Stimulated activated CD8-positive, alpha-beta memory T cell treated with anti-CD3 and anti-CD28 coated beads, Interleukin-15, amount 100 ng/mL, for 4 hours (primary cell): Measurements from ENCODE around the gene PARD3.

Experiments
- DNase-seq, 2 donors: peaks; one replicate each; pipeline ENCODE4 v3.0.0-alpha.2; 2020; ENCODE audit warnings: low read depth in 2 of 2

Gene PARD3

GRCh38 chr10:34160595-34160994 is 654.5 kb downstream of the PARD3 start:
- DNase-seq, result no peak

- DNase-seq, result no peak
Measured at GRCh38 chr10:34157501-34157900, 657.6 kb downstream of the PARD3 start.

- no peak for DNase-seq
Measured at GRCh38 chr10:34156781-34157425, 658.2 kb downstream of the PARD3 start.

- no peak for DNase-seq
Measured at GRCh38 chr10:34155812-34156211, 659.3 kb downstream of the PARD3 start.

- no peak for DNase-seq
Measured at GRCh38 chr10:34154383-34154900, 660.7 kb downstream of the PARD3 start.

GRCh38 chr10:34153663-34154382 is 661.3 kb downstream of the PARD3 start:
- DNase-seq, result no peak

DNA sequence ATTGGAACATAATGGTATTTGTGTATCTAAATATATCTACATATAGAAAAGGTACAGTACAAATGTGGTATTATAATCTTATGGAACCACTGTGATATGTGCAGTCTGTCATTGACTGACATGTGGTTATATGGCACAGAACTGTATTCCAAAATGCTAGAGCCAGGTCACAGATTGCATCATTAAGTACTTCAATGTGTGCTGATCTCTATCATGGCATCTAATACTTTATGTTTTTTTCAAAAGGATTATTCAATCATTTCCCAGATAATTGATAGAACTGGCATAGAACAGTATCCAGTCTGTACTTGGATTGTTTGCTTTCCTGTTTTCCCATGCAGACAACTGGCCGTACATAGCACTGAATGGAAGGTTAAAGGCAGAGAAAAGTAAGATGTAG is 662.7 kb downstream of the PARD3 start:
- DNase-seq, result no peak

- DNase-seq, result no peak
Measured at GRCh38 chr10:34151931-34152330, 663.2 kb downstream of the PARD3 start.

GRCh38 chr10:34151481-34151880 is 663.6 kb downstream of the PARD3 start:
- no peak for DNase-seq

DNA sequence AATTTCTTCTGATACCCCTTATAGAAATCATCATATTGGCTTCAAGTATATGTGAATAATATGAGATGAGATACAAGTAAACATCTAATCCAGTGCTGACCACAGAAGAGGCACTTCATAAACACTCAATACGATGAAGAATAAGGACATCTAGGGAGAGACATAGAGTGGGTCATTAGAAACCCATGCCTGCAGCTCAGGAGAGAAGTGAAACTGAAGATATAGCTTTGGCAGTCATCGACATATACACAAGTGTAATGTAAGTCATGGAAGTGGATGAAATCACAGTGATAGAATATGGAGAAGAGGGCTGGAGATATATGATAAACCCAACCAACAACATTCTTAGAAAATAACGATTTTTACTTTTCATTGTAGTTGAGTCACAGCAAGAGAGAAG is 665.0 kb downstream of the PARD3 start:
- DNase-seq, result no peak

DNA sequence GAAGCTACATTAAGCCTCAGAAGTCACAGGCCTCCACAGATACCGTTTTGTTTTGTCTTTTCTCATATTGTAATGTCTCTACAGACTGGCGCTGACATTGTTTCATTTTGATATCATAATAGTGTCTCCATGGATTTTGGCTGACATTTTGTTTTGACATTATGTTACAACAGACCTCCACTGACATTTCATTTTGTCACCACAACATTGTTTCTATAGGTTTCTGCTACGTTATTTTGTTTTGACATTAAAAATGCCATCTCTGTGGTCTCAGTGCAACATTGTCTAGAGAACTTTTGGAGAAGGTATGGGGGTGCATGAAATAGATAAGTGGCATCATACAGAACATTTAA is 666.8 kb downstream of the PARD3 start:
- no peak for DNase-seq

- no peak for DNase-seq
Measured at GRCh38 chr10:34147641-34148304, 667.3 kb downstream of the PARD3 start.

DNA sequence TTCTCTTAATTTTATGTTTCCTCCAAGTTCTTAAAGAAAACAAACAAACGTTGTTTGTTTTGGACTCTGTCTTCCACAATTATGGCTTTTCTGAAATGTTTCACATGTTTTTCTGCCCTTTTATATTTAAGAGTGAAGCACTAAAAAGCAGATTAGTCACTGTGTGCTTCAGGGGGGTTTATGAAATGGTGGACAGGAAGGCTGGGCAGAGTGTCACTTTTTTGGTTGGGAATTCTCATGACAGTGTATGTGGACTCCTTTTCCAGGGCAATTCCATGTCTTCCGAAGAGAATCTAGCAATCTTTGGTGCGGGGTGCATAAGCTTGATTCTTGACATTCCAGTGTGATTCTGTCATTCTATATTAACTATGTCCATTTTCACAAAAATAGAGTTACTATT is 669.4 kb downstream of the PARD3 start:
- DNase-seq, result no peak

GRCh38 chr10:34143466-34143865 is 671.6 kb downstream of the PARD3 start:
- no peak for DNase-seq

DNA sequence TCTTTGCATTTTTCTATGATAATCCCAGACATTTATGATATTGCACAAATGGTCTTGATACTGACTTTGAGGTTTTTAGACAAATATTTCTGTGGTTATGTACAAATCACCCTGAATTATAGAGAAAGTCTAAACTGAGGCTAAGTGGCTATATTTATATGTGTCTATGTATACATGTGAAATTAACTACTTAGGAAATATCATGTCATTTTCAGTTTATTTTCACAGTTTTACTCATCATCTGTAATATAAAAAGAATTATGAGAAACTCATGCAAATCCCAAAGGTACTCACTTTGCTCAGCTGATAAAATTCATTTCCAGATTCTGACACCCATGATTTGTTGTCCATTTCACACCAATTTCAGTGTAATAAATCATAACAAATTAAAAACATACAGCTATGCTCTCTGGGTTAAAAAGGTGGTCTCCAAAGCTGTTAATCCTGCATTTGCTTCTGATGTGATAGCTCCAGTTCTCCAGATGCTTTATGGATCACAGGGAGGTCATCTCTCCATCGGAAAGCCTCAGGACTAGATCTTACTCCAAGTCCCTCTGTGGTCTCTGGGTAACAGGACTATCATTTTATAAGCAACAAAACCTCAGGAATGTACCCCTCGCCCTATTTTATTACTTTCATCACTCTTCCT is 673.9 kb downstream of the PARD3 start:
- no peak for DNase-seq

- no peak for DNase-seq
Measured at GRCh38 chr10:34139559-34139958, 675.5 kb downstream of the PARD3 start.

GRCh38 chr10:34137955-34138354 is 677.1 kb downstream of the PARD3 start:
- DNase-seq, result no peak

- no peak for DNase-seq
Measured at GRCh38 chr10:34137201-34137600, 677.9 kb downstream of the PARD3 start.

DNA sequence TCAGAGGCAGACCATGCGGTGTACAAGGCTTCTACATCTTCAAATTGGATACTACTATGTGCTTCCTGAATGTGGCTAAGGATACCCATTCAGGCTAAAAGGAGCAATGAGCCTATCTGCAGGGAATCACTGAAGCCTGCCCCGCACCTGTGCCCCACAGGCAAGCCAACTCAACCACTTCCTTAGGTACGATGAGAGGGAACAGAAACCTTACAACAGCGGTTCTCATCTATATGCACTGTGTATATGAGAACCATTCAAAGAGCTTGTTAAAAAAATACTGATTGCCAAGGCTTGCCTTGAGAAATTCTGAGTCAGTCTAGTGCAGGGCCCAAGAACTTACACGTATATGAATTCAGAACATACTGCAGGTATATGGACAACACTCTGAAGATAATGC is 679.6 kb downstream of the PARD3 start:
- no peak for DNase-seq

- no peak for DNase-seq
Measured at GRCh38 chr10:34134602-34135001, 680.5 kb downstream of the PARD3 start.

DNA sequence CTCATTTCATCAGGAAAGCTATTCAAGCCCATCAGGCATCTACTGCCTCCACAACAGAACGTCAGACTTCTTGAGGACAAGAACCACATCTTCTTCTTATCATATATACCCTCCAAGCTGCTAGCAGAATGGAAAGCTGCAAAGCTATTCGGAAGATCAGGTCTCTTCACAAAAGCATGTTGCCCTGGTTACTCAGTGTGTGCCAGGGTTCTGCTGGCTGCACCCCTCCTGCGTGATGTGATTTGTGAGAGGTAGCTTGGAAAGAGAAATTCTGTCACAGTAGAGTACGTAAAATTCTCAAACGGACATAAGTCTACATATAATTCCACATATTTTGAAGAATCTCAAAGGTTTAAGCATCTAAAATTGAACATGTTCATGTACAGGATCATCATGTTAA is 681.7 kb downstream of the PARD3 start:
- no peak for DNase-seq

DNA sequence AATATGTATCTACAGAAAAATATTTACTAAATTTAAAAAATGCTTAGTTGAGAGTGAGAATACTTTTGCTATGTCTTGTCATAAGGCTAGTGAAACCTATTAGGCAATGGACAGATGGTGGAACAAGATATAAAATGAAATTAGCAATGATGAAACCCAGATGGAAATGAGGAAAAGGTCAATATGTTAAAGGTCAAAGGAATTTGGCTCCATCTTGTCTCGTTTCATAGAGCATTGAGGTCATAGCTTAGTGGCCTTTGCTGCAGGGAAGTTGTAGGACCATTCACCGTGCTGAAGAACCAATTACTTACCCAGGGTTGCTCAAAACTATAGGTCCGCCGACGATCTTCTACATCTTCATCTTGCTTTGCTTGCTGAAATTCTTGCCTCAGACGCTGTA is 683.9 kb downstream of the PARD3 start:
- DNase-seq, result no peak

GRCh38 chr10:34127676-34128075 is 687.4 kb downstream of the PARD3 start:
- no peak for DNase-seq
